ENCODE results near the gene KCNMA1.

The KCNMA1 gene

DNA sequence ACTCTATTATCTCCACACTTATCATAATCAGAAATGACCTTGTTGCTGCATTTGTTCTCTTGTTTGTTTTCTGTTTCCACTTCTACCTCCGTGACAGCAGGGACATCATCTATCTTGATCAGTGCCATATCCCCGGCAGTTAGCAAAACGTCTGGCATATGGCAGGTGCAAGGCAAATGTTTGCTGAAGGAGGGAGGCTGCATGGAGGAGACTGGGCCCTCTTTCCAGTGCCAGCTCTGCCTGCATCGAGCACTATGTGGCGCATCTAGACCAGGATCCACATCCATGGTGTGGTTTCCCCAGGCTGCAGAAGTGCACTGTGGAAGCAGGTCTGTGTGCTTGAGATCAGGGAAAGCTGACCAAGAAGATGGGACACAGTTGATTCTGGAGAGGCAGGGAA, 181.2 kb downstream of the KCNMA1 start:
- Histone ChIP-seq H3K4me3 (replicated peaks; ENCODE audit: low read depth, low read length) (no peak overlapping the region), H3K27me3 (replicated peaks; ENCODE audit: control insufficient read depth, insufficient read depth, low read length) (no peaks in the 10 kb centered on the region), H3K36me3 (ENCODE audit: control insufficient read depth, insufficient read depth, low read length) (no peaks in the 10 kb centered on the region)
- DNase-seq (ENCODE audit: extremely low read depth, insufficient read length) = no peak
- TF ChIP-seq, protein P1, sequence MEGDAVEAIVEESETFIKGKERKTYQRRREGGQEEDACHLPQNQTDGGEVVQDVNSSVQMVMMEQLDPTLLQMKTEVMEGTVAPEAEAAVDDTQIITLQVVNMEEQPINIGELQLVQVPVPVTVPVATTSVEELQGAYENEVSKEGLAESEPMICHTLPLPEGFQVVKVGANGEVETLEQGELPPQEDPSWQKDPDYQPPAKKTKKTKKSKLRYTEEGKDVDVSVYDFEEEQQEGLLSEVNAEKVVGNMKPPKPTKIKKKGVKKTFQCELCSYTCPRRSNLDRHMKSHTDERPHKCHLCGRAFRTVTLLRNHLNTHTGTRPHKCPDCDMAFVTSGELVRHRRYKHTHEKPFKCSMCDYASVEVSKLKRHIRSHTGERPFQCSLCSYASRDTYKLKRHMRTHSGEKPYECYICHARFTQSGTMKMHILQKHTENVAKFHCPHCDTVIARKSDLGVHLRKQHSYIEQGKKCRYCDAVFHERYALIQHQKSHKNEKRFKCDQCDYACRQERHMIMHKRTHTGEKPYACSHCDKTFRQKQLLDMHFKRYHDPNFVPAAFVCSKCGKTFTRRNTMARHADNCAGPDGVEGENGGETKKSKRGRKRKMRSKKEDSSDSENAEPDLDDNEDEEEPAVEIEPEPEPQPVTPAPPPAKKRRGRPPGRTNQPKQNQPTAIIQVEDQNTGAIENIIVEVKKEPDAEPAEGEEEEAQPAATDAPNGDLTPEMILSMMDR (IDR thresholded peaks at IDR 0.05; ENCODE audit: insufficient read depth, low read length, poor library complexity, severe bottlenecking) = no peak

DNA sequence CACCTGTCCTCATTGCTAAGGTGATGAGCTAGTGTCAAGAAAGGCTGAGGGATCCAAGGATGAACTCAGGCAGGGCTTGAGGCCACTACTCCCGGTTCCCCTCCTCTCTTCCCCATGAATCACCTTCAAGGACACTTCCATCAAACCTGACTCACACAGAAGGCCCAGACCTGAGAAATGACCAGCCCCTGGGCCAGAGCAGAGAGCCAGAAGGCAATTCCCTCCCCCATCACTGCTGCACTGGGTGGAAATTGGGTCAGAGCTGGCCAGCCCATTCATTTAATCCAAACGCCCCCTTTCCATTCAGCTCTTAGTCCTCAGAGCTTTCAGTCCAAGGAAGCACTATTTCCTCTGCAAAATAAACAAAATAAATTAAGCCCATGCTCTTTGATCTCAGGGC, 182.0 kb downstream of the KCNMA1 start:
- no peak for DNase-seq (ENCODE audit: extremely low read depth, insufficient read length)
- no peaks in the 10 kb centered on the region for H3K36me3 ChIP-seq (ENCODE audit: control insufficient read depth, insufficient read depth, low read length)
- no peaks in the 10 kb centered on the region for H3K27me3 ChIP-seq (replicated peaks; ENCODE audit: control insufficient read depth, insufficient read depth, low read length)
- TF ChIP-seq, protein P1 (IDR thresholded peaks at IDR 0.05; ENCODE audit: insufficient read depth, low read length, poor library complexity, severe bottlenecking) = no peak
- H3K4me3 ChIP-seq (replicated peaks; ENCODE audit: low read depth, low read length) = no peak overlapping the region

DNA sequence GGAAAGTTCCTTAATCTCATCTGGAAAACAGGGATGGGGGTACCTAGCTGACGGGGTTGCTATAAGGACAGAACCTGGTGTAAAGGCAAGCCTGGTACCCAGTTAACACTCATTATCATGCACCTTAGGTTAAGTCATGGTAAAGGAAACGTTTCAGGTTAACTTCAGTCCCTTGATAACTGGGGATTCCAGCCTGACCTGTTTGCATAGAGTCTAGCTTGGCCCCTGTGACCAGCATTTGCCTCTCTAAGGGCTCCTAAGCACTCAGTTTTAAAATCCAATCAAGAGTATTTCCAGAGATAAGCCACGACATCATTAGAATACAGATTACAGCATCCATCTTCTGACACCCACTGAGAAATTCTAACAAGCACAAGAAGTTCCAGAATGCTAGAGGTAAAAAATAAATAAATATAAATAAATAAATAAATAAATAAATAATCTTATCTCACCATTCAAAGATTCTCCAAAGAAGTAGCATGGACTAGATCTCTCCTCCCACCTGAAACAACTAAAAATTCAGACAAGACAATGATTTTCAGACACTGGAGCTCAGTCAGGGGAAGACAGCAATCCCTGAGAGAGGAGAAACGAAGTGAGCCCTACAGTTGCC, 184.6 kb downstream of the KCNMA1 start:
- Histone ChIP-seq H3K36me3 (ENCODE audit: control insufficient read depth, insufficient read depth, low read length) (no peaks in the 10 kb centered on the region), H3K27me3 (replicated peaks; ENCODE audit: control insufficient read depth, insufficient read depth, low read length) (no peaks in the 10 kb centered on the region), H3K4me3 (replicated peaks; ENCODE audit: low read depth, low read length) (no peak overlapping the region)
- TF ChIP-seq, protein P1 (IDR thresholded peaks at IDR 0.05; ENCODE audit: insufficient read depth, low read length, poor library complexity, severe bottlenecking) = no peak
- DNase-seq (ENCODE audit: extremely low read depth, insufficient read length) = no peak

DNA sequence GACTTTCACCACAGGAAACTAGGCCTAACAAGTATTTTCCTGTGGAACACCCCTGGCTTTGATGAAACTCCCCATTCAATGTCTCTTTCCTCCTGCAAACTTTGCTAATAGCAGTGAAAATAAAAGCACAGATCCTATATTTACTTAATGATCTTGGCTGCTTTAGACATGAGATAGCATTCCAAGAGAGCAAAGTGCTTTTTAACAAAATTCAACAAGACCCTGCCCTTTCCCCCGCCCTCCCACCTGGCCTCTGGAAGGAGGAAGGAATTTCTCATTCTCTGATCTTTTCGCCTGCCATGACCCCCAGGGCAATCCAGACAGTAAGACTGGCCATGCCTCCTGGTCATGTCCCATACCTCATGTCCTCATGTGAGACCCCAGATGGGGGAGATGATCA, 185.7 kb downstream of the KCNMA1 start:
- H3K36me3 ChIP-seq (ENCODE audit: control insufficient read depth, insufficient read depth, low read length) = no peaks in the 10 kb centered on the region
- no peaks in the 10 kb centered on the region for H3K27me3 ChIP-seq (replicated peaks; ENCODE audit: control insufficient read depth, insufficient read depth, low read length)
- no peak overlapping the region for H3K4me3 ChIP-seq (replicated peaks; ENCODE audit: low read depth, low read length)
- TF ChIP-seq, protein P1 (IDR thresholded peaks at IDR 0.05; ENCODE audit: insufficient read depth, low read length, poor library complexity, severe bottlenecking) = no peak
- no peak for DNase-seq (ENCODE audit: extremely low read depth, insufficient read length)

DNA sequence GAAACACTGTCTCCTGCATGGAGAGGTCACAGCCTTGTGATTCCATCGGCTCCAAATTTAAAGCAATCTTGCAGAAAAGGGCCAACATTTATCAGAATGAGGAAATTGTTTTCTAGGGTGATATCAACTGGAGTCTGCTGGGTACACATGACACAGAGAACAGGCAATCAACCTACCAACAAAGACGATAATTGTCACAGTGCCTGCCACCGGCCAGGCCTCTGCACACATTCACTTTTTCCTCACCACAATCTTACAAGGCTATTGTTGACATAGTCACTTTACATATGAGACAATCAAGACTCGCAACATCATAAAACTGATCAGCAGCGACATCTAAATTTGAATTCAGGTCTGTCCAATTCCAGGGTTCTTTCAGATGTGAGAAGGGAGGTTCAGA, 189.4 kb downstream of the KCNMA1 start:
- TF ChIP-seq, protein P1 (IDR thresholded peaks at IDR 0.05; ENCODE audit: insufficient read depth, low read length, poor library complexity, severe bottlenecking) = no peak
- Histone ChIP-seq H3K4me3 (replicated peaks; ENCODE audit: low read depth, low read length) (no peak overlapping the region), H3K36me3 (ENCODE audit: control insufficient read depth, insufficient read depth, low read length) (no peaks in the 10 kb centered on the region), H3K27me3 (replicated peaks; ENCODE audit: control insufficient read depth, insufficient read depth, low read length) (no peaks in the 10 kb centered on the region)
- DNase-seq (ENCODE audit: extremely low read depth, insufficient read length) = no peak

DNA sequence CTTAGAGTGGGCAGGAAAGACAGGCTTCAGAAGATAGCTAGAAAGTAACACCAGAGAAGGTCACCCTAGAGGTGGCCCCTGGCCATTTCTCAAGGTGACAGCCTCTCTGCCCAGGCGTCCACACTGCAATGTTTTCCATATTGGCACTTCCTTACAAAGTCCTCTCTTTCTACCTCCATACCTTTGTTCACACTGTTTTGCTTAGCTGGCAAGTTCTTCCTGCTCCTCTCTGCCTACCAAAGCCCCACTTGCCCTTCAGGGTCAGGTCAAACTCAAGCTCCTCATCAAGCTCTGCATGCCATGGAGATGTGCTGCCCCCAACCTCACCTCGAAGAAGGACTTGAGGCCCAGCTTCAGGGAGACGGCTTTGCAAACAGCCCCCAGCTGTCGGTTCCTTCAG, 190.9 kb downstream of the KCNMA1 start:
- Histone ChIP-seq H3K4me3 (replicated peaks; ENCODE audit: low read depth, low read length) (no peak overlapping the region), H3K36me3 (ENCODE audit: control insufficient read depth, insufficient read depth, low read length) (no peaks in the 10 kb centered on the region), H3K27me3 (replicated peaks; ENCODE audit: control insufficient read depth, insufficient read depth, low read length) (no peaks in the 10 kb centered on the region)
- DNase-seq (ENCODE audit: extremely low read depth, insufficient read length) = no peak
- TF ChIP-seq, protein P1 (IDR thresholded peaks at IDR 0.05; ENCODE audit: insufficient read depth, low read length, poor library complexity, severe bottlenecking) = no peak
